HFF-Myc (cell line): Measurements from ENCODE around the gene ADAM17.

Experiments used
- DNase-seq: peaks from one replicate; pipeline ENCODE4 v3.0.0-alpha.2; 2011; ENCODE audit warnings: low read depth; ENCODE audit errors: extremely low read depth
- H3K4me3 ChIP-seq: replicated peaks from 2 replicates; pipeline ENCODE4 v1.5.1; 2011; ENCODE audit warnings: low read depth, mild to moderate bottlenecking, control low read depth, low read length
- CTCF ChIP-seq: IDR thresholded peaks from 2 replicates; pipeline ENCODE4 v1.5.1; 2012; ENCODE audit warnings: mild to moderate bottlenecking, low read depth, low read length, control low read depth; ENCODE audit errors: missing control alignments

ADAM17 gene

DNA sequence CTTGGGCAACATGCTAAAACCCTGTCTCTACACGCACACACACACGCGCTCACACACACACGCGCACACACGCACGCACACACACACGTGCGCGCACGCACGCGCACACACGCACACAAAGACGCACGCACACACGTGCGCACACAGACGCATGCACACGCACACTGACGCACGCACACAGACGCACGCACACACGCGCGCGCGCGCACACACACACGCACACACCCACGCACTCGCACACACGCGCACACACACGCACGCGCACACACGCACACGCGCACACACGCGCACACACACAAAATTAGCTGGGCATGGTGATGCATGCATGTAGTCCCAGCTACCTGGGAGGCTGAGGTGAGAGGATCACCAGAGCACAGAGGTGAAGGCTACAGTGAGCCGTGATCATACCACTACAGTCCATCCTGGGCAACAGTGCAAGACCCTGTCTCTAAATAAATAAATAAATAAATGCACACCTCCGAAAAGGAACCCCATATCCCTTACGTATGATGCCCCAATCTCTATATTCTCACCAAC, 89.4 kb downstream of the ADAM17 start:
- DNase-seq: no peak
- H3K4me3 ChIP-seq: no peak overlapping the region
- no peak for TF ChIP-seq CTCF

DNA sequence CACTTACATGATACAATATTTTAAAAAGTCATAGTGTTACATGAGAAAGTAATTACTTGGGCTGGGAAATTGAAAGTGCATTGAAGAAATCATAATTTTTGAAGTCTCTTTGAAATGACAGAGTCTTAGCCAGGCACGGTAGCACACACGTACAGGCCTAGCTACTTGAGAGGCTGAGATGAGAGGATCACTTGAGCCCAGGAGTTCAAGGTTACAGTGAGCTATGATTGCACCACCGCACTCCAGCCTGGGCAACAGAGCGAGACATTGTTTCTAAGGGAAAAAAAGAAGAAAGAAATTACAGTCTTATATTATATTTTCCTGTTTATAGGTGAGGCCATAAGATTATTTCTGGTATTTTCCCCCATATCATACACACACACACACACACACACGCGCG, 90.5 kb downstream of the ADAM17 start:
- no peak for TF ChIP-seq CTCF
- no peak overlapping the region for H3K4me3 ChIP-seq
- DNase-seq: no peak

DNA sequence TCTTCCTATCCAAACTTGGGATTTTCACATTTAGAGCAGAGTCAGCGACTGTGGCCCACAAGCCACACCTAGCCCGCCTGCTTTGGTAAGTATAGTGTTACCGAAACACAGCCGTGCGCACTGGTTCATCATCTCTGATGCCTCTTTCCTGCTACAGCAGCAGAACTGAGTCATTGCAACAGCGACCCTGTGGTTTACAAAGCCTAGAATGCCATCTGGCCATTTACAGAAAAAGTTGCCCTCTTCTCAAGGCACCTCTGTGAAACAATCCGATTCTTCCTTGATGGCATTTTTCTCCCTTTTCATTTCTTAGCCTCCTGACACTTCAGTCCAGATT, 92.0 kb downstream of the ADAM17 start:
- no peak for DNase-seq
- no peak for TF ChIP-seq CTCF
- no peak overlapping the region for H3K4me3 ChIP-seq

- no peak overlapping the region for H3K4me3 ChIP-seq
- no peak for TF ChIP-seq CTCF
- no peak for DNase-seq
These were observed 92.5 kb downstream of the ADAM17 start for GRCh38 chr2:9462886-9463697.

GRCh38 chr2:9462313-9462712, 93.3 kb downstream of the ADAM17 start:
- H3K4me3 ChIP-seq: no peak overlapping the region
- DNase-seq: no peak
- no peak for TF ChIP-seq CTCF

DNA sequence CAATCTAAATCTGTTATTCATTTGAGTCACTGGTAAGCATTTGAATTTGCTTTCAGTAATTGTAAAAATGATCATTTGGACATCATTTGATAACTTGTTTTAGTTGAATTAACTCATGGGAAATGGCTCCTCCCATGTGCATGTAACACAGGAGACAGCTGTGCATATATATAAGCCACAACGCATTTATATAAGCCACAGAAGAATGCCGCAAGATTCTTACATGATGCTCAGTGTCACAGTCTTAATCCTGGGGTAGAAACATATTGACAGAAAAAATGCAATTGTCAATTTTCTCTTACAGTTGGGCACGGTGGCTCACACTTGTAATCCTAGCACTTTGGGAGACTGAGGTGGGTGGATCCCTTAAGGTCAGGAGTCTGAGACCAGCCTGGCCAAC, 94.6 kb downstream of the ADAM17 start:
- no peak overlapping the region for H3K4me3 ChIP-seq
- no peak for DNase-seq
- no peak for TF ChIP-seq CTCF
